GM12872 (cell line): ENCODE measurements around the gene NDUFV2.

Experiments used
- TF ChIP-seq, protein P1 (sequence below): IDR thresholded peaks from 3 replicates; pipeline ENCODE4 v1.5.1; 2011; ENCODE audit warnings: low read depth, mild to moderate bottlenecking, low read length, moderate library complexity; ENCODE audit not compliant: insufficient read depth

Gene NDUFV2

GRCh38 chr18:9102508-9103375 is at the start of gene NDUFV2:
Gene NDUFV2 (plus strand): TSS chr18:9102699. CDS start chr18:9102744, 45 bp downstream.
- TF ChIP-seq, protein P1, sequence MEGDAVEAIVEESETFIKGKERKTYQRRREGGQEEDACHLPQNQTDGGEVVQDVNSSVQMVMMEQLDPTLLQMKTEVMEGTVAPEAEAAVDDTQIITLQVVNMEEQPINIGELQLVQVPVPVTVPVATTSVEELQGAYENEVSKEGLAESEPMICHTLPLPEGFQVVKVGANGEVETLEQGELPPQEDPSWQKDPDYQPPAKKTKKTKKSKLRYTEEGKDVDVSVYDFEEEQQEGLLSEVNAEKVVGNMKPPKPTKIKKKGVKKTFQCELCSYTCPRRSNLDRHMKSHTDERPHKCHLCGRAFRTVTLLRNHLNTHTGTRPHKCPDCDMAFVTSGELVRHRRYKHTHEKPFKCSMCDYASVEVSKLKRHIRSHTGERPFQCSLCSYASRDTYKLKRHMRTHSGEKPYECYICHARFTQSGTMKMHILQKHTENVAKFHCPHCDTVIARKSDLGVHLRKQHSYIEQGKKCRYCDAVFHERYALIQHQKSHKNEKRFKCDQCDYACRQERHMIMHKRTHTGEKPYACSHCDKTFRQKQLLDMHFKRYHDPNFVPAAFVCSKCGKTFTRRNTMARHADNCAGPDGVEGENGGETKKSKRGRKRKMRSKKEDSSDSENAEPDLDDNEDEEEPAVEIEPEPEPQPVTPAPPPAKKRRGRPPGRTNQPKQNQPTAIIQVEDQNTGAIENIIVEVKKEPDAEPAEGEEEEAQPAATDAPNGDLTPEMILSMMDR: no peak

DNA sequence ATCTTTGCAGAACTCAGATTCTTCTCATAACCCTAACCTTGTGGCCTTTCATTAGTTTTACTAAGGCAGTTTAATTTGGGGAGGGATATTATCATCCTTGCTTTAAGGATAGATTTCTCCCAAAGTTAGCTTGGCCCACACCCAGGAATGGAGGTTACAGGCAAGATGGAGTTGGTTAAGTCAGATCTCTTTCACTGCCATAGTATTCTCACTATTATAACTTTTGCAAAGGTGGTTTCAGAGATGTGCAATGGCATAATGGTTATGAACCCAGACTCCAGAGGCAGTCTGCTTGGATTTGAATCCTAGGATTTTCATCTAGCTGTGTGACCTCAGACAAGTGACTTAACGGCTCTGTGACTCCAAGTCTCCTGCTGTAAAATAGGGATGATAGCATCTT is 48.7 kb upstream of the NDUFV2 start:
- TF ChIP-seq, protein P1: no peak

- TF ChIP-seq, protein P1: no peak
These were observed 47.3 kb upstream of the NDUFV2 start for GRCh38 chr18:9055185-9055584.

- TF ChIP-seq, protein P1: no peak
These were observed 46.9 kb upstream of the NDUFV2 start for GRCh38 chr18:9055626-9056025.

DNA sequence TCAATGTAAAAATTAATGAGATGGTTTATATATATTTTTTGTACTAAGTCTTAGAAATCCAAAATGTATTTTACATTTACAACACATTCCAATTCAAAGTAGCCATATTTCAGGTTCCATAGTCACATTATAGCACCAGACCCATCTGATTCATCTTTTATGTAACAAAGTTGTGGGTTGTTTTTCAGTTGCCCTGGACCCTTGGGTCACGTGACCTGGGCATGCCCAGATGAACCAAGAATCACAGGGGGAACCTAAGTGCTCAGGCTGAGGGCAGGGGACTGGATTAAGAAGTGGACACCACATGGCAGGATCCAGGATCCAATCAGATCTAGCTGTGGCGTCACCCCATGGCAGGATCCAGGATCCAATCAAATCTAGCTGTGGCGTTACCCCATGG is 44.9 kb upstream of the NDUFV2 start:
- TF ChIP-seq, protein P1: no peak

GRCh38 chr18:9058406-9058805 is 44.1 kb upstream of the NDUFV2 start:
- TF ChIP-seq, protein P1: no peak

- TF ChIP-seq, protein P1: no peak
These were observed 40.1 kb upstream of the NDUFV2 start for GRCh38 chr18:9062418-9062751.
